Measurements from ENCODE around the gene UBXN10.

The UBXN10 gene

GRCh38 chr1:20233866-20234265 lies 48.0 kb downstream of the UBXN10 start:
- FAIRE-seq = peak; percentile 52
- DNase-seq (ENCODE audit: low spot score) = no peak

GRCh38 chr1:20234788-20235535 lies 49.1 kb downstream of the UBXN10 start:
- FAIRE-seq (no peak), DNase-seq (ENCODE audit: low spot score) (peak; percentile 60)

- FAIRE-seq (no peak), DNase-seq (ENCODE audit: low spot score) (no peak)
Measured at GRCh38 chr1:20237646-20238045, 51.8 kb downstream of the UBXN10 start.

GRCh38 chr1:20240012-20240411 lies 54.1 kb downstream of the UBXN10 start:
- FAIRE-seq = no peak
- DNase-seq (ENCODE audit: low spot score) = no peak

GRCh38 chr1:20242890-20243479 lies 57.1 kb downstream of the UBXN10 start:
- DNase-seq (ENCODE audit: low spot score) (no peak), FAIRE-seq (no peak)

Measured in urothelium cell line (cell line).